Measurements from ENCODE around the gene ETFB.

DNA sequence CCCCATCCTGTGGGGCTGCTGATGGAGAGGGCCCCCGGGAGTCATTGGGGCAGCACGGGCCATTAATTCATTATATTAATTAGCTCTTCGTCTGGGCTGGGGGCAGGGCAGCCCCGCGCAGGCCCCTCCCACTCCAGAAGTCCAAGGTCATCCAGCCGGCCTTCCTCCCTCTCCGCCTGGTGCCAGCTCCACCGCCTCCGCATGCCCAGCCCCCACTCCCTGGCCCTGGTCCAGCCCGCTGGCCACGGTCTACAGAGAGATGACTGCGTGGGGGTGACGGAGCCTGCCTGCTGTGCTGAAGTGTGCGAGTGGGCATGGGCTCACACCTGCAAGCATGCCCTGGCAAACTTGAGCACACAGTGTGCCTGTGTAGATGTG lies 45.9 kb downstream of the ETFB start:
- TF ChIP-seq, protein P1, sequence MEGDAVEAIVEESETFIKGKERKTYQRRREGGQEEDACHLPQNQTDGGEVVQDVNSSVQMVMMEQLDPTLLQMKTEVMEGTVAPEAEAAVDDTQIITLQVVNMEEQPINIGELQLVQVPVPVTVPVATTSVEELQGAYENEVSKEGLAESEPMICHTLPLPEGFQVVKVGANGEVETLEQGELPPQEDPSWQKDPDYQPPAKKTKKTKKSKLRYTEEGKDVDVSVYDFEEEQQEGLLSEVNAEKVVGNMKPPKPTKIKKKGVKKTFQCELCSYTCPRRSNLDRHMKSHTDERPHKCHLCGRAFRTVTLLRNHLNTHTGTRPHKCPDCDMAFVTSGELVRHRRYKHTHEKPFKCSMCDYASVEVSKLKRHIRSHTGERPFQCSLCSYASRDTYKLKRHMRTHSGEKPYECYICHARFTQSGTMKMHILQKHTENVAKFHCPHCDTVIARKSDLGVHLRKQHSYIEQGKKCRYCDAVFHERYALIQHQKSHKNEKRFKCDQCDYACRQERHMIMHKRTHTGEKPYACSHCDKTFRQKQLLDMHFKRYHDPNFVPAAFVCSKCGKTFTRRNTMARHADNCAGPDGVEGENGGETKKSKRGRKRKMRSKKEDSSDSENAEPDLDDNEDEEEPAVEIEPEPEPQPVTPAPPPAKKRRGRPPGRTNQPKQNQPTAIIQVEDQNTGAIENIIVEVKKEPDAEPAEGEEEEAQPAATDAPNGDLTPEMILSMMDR (IDR thresholded peaks at IDR 0.05) = no peak
- no peak for TF ChIP-seq POLR2A (IDR thresholded peaks at IDR 0.05)

All from lower leg skin (tissue), 3 donors.